Uterus (tissue), 4 donors: Measurements from ENCODE around the gene DNAJC11. TPM values are rescaled to one million over a fixed set of nuclear protein-coding genes. Genes with fewer than 3 reads are reported as not detected.
"Not testable (repeated sequence)": the region's sequence is repeated elsewhere in the genome, so short reads cannot be mapped to it uniquely, and the experiment has no call there.

ENCODE experiments used
- DNase-seq, 2 donors: peaks; one replicate each; pipeline ENCODE4 v3.0.0-alpha.2; 2019 to 2020
- H3K27ac ChIP-seq, 2 donors: fragments of 200-600 bp; sonication (generic); 1 replicate in 1 of 2; 2 replicates in 1 of 2; pipeline ENCODE4 v1.5.1; 2016 to 2018
- H3K27me3 ChIP-seq, 2 donors: fragments of 200-600 bp; sonication (generic); one replicate each; pipeline ENCODE4 v1.5.1; 2018 to 2019; ENCODE audit warnings: control low read depth in 1 of 2
- H3K36me3 ChIP-seq, 2 donors: fragments of 200-600 bp; sonication (generic); one replicate each; pipeline ENCODE4 v1.5.1; 2019; ENCODE audit warnings: control low read depth in 1 of 2
- H3K4me1 ChIP-seq, 2 donors: fragments of 200-600 bp; sonication (generic); one replicate each; pipeline ENCODE4 v1.5.1; 2018 to 2019; ENCODE audit warnings: control low read depth in 1 of 2
- H3K4me3 ChIP-seq, 2 donors: fragments of 200-600 bp; sonication (generic); 1 replicate in 1 of 2; 2 replicates in 1 of 2; pipeline ENCODE4 v1.5.1; 2018 to 2019; ENCODE audit warnings: mild to moderate bottlenecking in 1 of 2
- H3K9me3 ChIP-seq, 2 donors: fragments of 200-600 bp; sonication (generic); one replicate each; pipeline ENCODE4 v1.5.1; 2019; ENCODE audit warnings: control low read depth in 1 of 2
- POLR2A ChIP-seq, 2 donors: fragments of 450-650 bp; IDR thresholded peaks; one replicate each; pipeline ENCODE4 v1.6.1; 2016; ENCODE audit warnings: antibody characterized with exemption in 2 of 2, mild to moderate bottlenecking in 1 of 2, moderate library complexity in 1 of 2
- intact Hi-C: fragments of 100-400 bp; cut with DNase I; formaldehyde crosslinking; loops from one replicate; pipeline ENCODE4 v1.15.1; 2023; ENCODE audit warnings: low total_unique reads
- total RNA-seq, 4 donors: library from RNA; depleted of rRNA in 3 of 4; stranded (reverse); fragments of >200 nt in 3 of 4; gene quantifications; one replicate each; pipeline versions ENCODE4 v1.1.0 to v1.2.4, GENCODE V29; 2014 to 2023
- TF ChIP-seq, protein P1 (sequence below), 4 experiments: fragments of 200-600 bp in 2 of 4; fragments of 450-650 bp in 2 of 4; sonication (generic) in 2 of 4; IDR thresholded peaks; one replicate each; pipeline ENCODE4 v1.5.1; 2016 to 2019; ENCODE audit warnings: antibody characterized with exemption in 4 of 4, mild to moderate bottlenecking in 2 of 4, moderate library complexity in 1 of 4
- donor health status: DM: yes; HTN: yes; CAD: no.

Gene DNAJC11
- total RNA-seq, 4 donors from 2014 or later: 11.5 to 47.2 (median 22.3) TPM

DNA sequence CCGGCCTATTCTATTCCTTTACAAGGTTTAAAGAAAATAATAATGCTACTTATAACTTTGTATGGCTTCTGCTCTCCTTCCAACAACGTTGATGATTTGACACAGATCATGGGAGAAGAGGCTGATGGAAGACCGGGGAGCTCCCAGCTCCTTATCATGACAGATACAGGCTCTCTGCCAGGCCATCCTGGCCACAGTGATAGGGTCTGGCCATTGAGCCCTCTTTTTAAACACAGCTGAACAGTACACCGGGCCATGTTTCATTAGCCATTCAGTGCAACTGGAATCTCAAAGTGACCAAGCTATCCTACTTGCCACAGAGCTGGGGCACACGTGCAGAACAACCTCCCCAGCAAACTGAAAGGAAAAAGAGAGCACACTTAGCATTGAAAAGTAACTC is 34.9 kb downstream of the DNAJC11 start:
- Histone ChIP-seq H3K4me1 (peaks cover 0 to under 1% of the 10 kb centered on the region in 2 donors), H3K36me3 (no peaks in the 10 kb centered on the region), H3K27me3 (no peaks in the 10 kb centered on the region), H3K9me3 (no peaks in the 10 kb centered on the region), H3K27ac (no peak overlapping the region), H3K4me3 (no peak overlapping the region)
- DNase-seq: no peak
- no peak for TF ChIP-seq POLR2A (IDR thresholded peaks at IDR 0.05)
- TF ChIP-seq, protein P1, sequence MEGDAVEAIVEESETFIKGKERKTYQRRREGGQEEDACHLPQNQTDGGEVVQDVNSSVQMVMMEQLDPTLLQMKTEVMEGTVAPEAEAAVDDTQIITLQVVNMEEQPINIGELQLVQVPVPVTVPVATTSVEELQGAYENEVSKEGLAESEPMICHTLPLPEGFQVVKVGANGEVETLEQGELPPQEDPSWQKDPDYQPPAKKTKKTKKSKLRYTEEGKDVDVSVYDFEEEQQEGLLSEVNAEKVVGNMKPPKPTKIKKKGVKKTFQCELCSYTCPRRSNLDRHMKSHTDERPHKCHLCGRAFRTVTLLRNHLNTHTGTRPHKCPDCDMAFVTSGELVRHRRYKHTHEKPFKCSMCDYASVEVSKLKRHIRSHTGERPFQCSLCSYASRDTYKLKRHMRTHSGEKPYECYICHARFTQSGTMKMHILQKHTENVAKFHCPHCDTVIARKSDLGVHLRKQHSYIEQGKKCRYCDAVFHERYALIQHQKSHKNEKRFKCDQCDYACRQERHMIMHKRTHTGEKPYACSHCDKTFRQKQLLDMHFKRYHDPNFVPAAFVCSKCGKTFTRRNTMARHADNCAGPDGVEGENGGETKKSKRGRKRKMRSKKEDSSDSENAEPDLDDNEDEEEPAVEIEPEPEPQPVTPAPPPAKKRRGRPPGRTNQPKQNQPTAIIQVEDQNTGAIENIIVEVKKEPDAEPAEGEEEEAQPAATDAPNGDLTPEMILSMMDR (IDR thresholded peaks at IDR 0.05): no peak
- intact Hi-C loops: no loop called here

DNA sequence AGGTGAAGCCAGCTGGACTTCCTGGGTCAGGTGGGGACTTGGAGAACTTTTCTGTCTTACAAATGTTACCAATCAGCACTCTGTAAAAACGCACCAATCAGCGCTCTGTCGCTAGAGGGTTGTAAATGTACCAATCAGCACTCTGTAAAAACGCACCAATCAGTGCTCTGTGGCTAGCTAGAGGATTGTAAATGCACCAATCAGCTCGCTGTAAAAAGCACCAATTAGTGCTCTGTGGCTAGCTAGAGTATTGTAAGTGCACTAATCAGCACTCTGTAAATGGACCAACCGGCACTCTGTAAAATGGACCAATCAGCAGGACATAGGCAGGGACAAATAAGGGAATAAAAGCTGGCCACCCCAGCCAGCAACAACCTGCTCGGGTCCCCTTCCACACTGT is 39.1 kb downstream of the DNAJC11 start:
- H3K9me3 ChIP-seq, H3K4me1 ChIP-seq, H3K27me3 ChIP-seq, H3K4me3 ChIP-seq, intact Hi-C loops, H3K27ac ChIP-seq, DNase-seq, H3K36me3 ChIP-seq: not testable (repeated sequence)

DNA sequence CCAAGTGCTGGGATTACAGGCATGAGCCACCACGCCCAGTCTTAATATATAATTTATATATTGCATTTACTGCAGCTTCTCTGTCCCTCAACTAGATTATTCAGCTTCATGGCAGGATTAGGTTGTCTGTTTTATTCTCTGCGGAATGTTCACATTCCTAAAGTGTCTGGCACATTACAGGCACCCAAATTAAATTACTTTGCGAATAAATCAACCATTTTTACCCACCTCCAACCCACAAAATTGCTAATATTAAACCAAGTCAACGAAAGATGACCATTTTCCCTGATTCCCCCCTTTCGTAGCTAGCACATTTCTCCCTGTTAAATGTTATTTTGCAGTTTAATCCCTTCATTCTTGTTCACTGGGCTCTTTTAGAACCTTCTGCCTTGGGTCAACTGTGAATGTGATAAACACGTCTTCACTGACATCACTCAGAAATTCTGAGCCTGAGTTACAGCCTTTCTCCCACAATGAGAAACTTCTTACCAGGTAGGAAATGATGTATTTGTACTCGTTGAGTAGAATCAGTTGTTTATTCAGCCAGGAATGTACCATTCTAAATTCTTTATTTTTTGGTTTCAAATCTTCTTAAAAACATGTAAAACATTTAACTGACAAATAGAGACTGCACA is 41.1 kb downstream of the DNAJC11 start:
- Histone ChIP-seq H3K4me3 (no peak overlapping the region), H3K4me1 (no peaks in the 10 kb centered on the region), H3K27ac (no peak overlapping the region), H3K36me3 (no peaks in the 10 kb centered on the region), H3K27me3 (no peaks in the 10 kb centered on the region), H3K9me3 (no peaks in the 10 kb centered on the region)
- intact Hi-C loops: no loop called here
- TF ChIP-seq, protein P1 (IDR thresholded peaks at IDR 0.05): no peak
- TF ChIP-seq POLR2A (IDR thresholded peaks at IDR 0.05): no peak
- no peak for DNase-seq

DNA sequence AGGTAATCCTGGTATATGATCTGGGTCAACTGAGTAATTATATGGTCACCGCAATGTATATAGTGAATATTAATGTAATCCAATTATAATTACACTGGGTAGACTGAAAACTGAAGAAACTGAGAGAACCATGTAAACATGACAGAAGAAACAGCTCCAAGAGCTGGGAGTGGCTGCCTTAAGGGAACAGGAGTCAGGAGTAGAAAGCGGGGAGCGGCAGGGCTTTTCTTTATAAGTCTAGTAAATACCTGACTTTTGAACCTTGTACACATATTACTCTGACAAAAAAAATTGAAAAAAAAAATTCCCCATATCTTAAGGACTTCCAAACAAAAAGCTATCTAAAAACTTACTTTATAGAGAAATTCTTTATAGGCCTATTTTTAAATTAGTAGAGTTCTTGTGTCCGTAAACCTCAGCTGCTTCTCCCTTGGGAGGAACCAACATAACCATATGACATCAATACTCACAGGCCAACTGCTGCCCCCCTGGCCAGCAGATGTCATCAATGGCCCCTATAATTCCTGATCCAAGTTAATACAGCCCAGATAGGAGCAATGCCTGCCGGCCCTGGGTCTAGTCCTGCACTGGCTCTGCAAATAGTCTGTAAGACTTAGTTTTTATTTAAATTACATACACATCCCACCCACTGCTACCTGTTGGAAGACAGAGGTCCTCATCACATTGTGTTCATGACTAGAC is 43.1 kb downstream of the DNAJC11 start:
- H3K36me3 ChIP-seq: no peaks in the 10 kb centered on the region
- H3K27ac ChIP-seq: no peak overlapping the region
- no peak overlapping the region for H3K4me3 ChIP-seq
- H3K9me3 ChIP-seq: no peaks in the 10 kb centered on the region
- TF ChIP-seq, protein P1 (IDR thresholded peaks at IDR 0.05): no peak
- no peak for TF ChIP-seq POLR2A (IDR thresholded peaks at IDR 0.05)
- H3K27me3 ChIP-seq: no peaks in the 10 kb centered on the region
- no peaks in the 10 kb centered on the region for H3K4me1 ChIP-seq
- intact Hi-C loops: no loop called here
- no peak for DNase-seq

DNA sequence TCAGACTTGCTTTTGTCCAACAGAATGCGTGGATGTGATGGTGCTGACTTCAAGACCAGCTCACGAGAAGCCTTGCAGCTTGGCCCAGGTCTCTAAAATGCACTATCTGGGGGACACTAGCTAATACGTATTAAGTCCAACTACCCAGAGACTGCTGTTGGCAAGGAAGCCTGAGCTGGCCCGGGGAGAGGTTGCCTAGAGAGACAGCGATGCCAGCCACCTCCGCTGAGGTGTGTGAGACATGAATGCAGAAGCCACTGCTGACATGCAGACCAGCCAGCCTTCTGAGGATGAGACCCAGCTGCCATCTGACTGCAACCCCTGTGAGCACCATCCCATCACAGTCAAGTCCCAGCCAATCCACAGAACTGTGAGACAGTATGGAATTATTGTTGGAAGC is 44.5 kb downstream of the DNAJC11 start:
- no peak overlapping the region for H3K4me3 ChIP-seq
- no peaks in the 10 kb centered on the region for H3K36me3 ChIP-seq
- no peaks in the 10 kb centered on the region for H3K9me3 ChIP-seq
- no peak overlapping the region for H3K27ac ChIP-seq
- DNase-seq: no peak
- intact Hi-C loops: no loop called here
- H3K27me3 ChIP-seq: no peaks in the 10 kb centered on the region
- no peaks in the 10 kb centered on the region for H3K4me1 ChIP-seq
- TF ChIP-seq, protein P1 (IDR thresholded peaks at IDR 0.05): no peak
- no peak for TF ChIP-seq POLR2A (IDR thresholded peaks at IDR 0.05)
